Measurements from ENCODE around the gene SPAG7. TPM values are rescaled to one million over a fixed set of nuclear protein-coding genes. Genes with fewer than 3 reads are reported as not detected.

SPAG7 gene
- total and polyA plus RNA-seq, 2 of the 8 experiments (the other 6 are each of a cell fraction or from before 2014, with no cell fraction given) = 74.2 to 81.9 TPM

GRCh38 chr17:5000237-5000639, 32.6 kb upstream of the SPAG7 start:
- Histone ChIP-seq H2AFZ (ENCODE audit: low read length) (no peak overlapping the region), H3K23me2 (ENCODE audit: low read depth, low read length) (peaks cover 11% of the 10 kb centered on the region), H3K9ac (replicated peaks in 1 of 4; ENCODE audit: extremely low read depth in 1 of 4, low read depth in 3 of 4, low read length in 3 of 4) (no peak overlapping the region), H4K91ac (replicated peaks; ENCODE audit: insufficient read length, low read length) (no peak overlapping the region), H3K79me2 (ENCODE audit: control insufficient read depth in 1 of 2, insufficient read depth in 2 of 2, low read length in 2 of 2) (peaks cover 0 to 19% of the 10 kb centered on the region in 2 experiments; a peak in 2 of 4 replicates), H2BK15ac (ENCODE audit: low read length) (no peak overlapping the region), H3K9me3 (ENCODE audit: insufficient read depth in 2 of 2, low read depth in 1 of 2, low read length in 1 of 2) (no peaks in the 10 kb centered on the region), H3K27me3 (replicated peaks in 1 of 4; ENCODE audit: control insufficient read depth in 3 of 4, extremely low read depth in 1 of 4, insufficient read depth in 3 of 4, low read length in 3 of 4) (peaks cover 0 to 11% (median under 1%) of the 10 kb centered on the region in 4 experiments; a peak in 3 of 7 replicates), H3K4ac (replicated peaks; ENCODE audit: insufficient read length, low read depth, low read length) (no peak overlapping the region), H3K36me3 (ENCODE audit: control insufficient read depth in 2 of 4, insufficient read depth in 4 of 4, low read length in 3 of 4) (peaks cover 24 to 42% (median 31%) of the 10 kb centered on the region in 4 experiments), H2BK5ac (ENCODE audit: low read depth, low read length) (no peak overlapping the region), H4K5ac (ENCODE audit: insufficient read length, low read depth, low read length) (no peak overlapping the region), H2BK20ac (ENCODE audit: low read length) (no peak overlapping the region), H3K4me2 (ENCODE audit: insufficient read depth in 1 of 2, low read depth in 2 of 2, low read length in 2 of 2) (peak overlapping the region in 1 of 2 experiments; percentile 97; a peak in 1 of 4 replicates), H3K27ac (ENCODE audit: low read depth, low read length) (no peak overlapping the region), H2BK12ac (ENCODE audit: low read depth, low read length) (no peak overlapping the region), H3K18ac (ENCODE audit: extremely low read depth, low read length) (no peak overlapping the region), H4K8ac (ENCODE audit: extremely low read depth, insufficient read depth, low read length) (no peak overlapping the region; the same call in 1 of the 2 replicates), H4K20me1 (replicated peaks in 1 of 2; ENCODE audit: control insufficient read depth in 1 of 2, insufficient read depth in 2 of 2, low read length in 2 of 2) (peaks cover 2 to 13% of the 10 kb centered on the region in 2 experiments), H2BK120ac (replicated peaks; ENCODE audit: low read depth, low read length) (no peak overlapping the region), H3K79me1 (ENCODE audit: low read depth, low read length) (peaks cover 11% of the 10 kb centered on the region), H3K4me1 (replicated peaks in 1 of 4; ENCODE audit: control insufficient read depth in 3 of 4, insufficient read depth in 4 of 4, low read length in 3 of 4) (peaks cover 4 to 17% (median 8%) of the 10 kb centered on the region in 4 experiments), H2AK5ac (ENCODE audit: low read depth, low read length) (no peak overlapping the region), H3K56ac (replicated peaks; ENCODE audit: insufficient read length, low read depth, low read length) (no peak overlapping the region), H3K23ac (ENCODE audit: insufficient read length) (no peak overlapping the region), H3K14ac (ENCODE audit: insufficient read length) (no peak overlapping the region), H3K4me3 (ENCODE audit: extremely low read depth in 1 of 4, insufficient read depth in 2 of 4, low read depth in 3 of 4, low read length in 4 of 4) (no peak overlapping the region)
- no peak for DNase-seq (ENCODE audit: low read depth in 1 of 2, low spot score in 2 of 2)
- POLR2A ChIA-PET (ENCODE audit: partially characterized antibody) = interaction anchor here (1.1 to 4.7 kb wide), 5 partner anchors 12 to 62 kb away, joined by 3 to 36 read pairs (median 6); partner anchors contain the start of genes CAMTA2, PFN1, RNF167 and SLC25A11
- no peak for FAIRE-seq
- CTCF ChIA-PET (ENCODE audit: partially characterized antibody) = interaction anchor here (0.6 to 1.5 kb wide), 5 partner anchors 9 to 59 kb away, joined by 3 to 5 read pairs (median 4); no protein-coding TSS in a partner anchor
- WGBS, 2 experiments (ENCODE audit: extremely low coverage in 1 of 2, insufficient coverage in 1 of 2, insufficient read length in 1 of 2, insufficient replicate concordance in 2 of 2, low coverage in 1 of 2, low lambda C conversion rate in 2 of 2, missing lambda C conversion rate in 1 of 2) = 78% methylated on average over 11 of the region's 11 CpGs; no CpG with 5 or more reads in 1 of the 2 experiments
- TF ChIP-seq RNF2 (IDR thresholded peaks at IDR 0.05; ENCODE audit: borderline replicate concordance, low read depth, low read length, missing control alignments, poor library complexity, severe bottlenecking) (no peak), NANOG (IDR thresholded peaks at IDR 0.05; ENCODE audit: insufficient read depth, low read depth, low read length, poor library complexity, severe bottlenecking) (no peak), SP4 (IDR thresholded peaks at IDR 0.05; ENCODE audit: low read length) (no peak), POU5F1 (IDR thresholded peaks at IDR 0.05; ENCODE audit: low read depth, low read length) (no peak), SIRT6 (IDR thresholded peaks at IDR 0.05; ENCODE audit: low read length) (no peak), E2F6 (IDR thresholded peaks at IDR 0.05) (no peak), KDM1A (IDR thresholded peaks at IDR 0.05; ENCODE audit: borderline replicate concordance, low read length) (no peak), ATF3 (IDR thresholded peaks at IDR 0.05; ENCODE audit: insufficient read depth, low read depth, low read length) (no peak), POLR2AphosphoS5 (IDR thresholded peaks at IDR 0.05; ENCODE audit: low read depth, low read length) (no peak), JUND (IDR thresholded peaks at IDR 0.05; ENCODE audit: low read length) (no peak), SRF (IDR thresholded peaks at IDR 0.05; ENCODE audit: low read depth, low read length) (no peak), SP1 (IDR thresholded peaks at IDR 0.05; ENCODE audit: low read depth, low read length) (no peak)
